PC-3 (cell line): ENCODE data around the gene SUN1.

Experiments used
- CTCF ChIP-seq: fragments of 300-600 bp; sonication (generic); conservative IDR thresholded peaks from 2 replicates; pipeline ENCODE4 v1.5.1; 2017; ENCODE audit warnings: antibody characterized with exemption, low read depth, mild to moderate bottlenecking, low read length
- EZH2phosphoT487 ChIP-seq: fragments of 300-600 bp; sonication (generic); IDR thresholded peaks from 2 replicates; pipeline ENCODE4 v1.6.1; 2018; ENCODE audit warnings: mild to moderate bottlenecking, antibody characterized with exemption, low read length, borderline replicate concordance

- TF ChIP-seq CTCF (no peak), EZH2phosphoT487 (no peak)
These were observed 70.7 kb downstream of the SUN1 start for GRCh38 chr7:902996-903395.
